Fibroblast of lung (primary cell): ENCODE data around the gene CLEC1B.

Source experiments
- CTCF ChIP-seq, 2 donors: IDR thresholded peaks in 1 of 2; conservative IDR thresholded peaks in 1 of 2; 1 replicate in 1 of 2; 2 replicates in 1 of 2; pipeline ENCODE4 v1.5.1; 2011 to 2012; ENCODE audit warnings: low read length in 2 of 2, control low read depth in 1 of 2, inconsistent platforms in 1 of 2, low read depth in 1 of 2, mild to moderate bottlenecking in 1 of 2
- EZH2 ChIP-seq: IDR thresholded peaks from 2 replicates; pipeline ENCODE4 v1.5.1; 2012; ENCODE audit warnings: low read length, control low read depth, mild to moderate bottlenecking; ENCODE audit errors: missing control alignments

- no peak for TF ChIP-seq CTCF (conservative IDR thresholded peaks at IDR 0.05 in 1 of 2, IDR thresholded peaks at IDR 0.05 in 1 of 2; ENCODE audit: low read depth in 1 of 2, low read length in 2 of 2)
- TF ChIP-seq EZH2, result no peak
These were observed 55.7 kb downstream of the CLEC1B start for GRCh38 chr12:9943240-9943639.
